Gastroesophageal sphincter (tissue), 3 donors: Measurements from ENCODE around the gene BCL2L13.

ENCODE experiments used
- CTCF ChIP-seq, 4 experiments: fragments of 200-600 bp in 2 of 4; fragments of 450-650 bp in 2 of 4; sonication (generic) in 1 of 4; IDR thresholded peaks; one replicate each; pipeline ENCODE4 v1.5.1; 2017 to 2019; ENCODE audit warnings: antibody characterized with exemption in 4 of 4, mild to moderate bottlenecking in 2 of 4, moderate library complexity in 2 of 4
- EP300 ChIP-seq: sonication (generic); formaldehyde crosslinking; IDR thresholded peaks from one replicate; pipeline ENCODE4 v1.6.1; 2017; ENCODE audit warnings: antibody characterized with exemption, mild to moderate bottlenecking
- POLR2A ChIP-seq, 2 donors: fragments of 450-650 bp; IDR thresholded peaks; one replicate each; pipeline ENCODE4 v1.6.1; 2017; ENCODE audit warnings: antibody characterized with exemption in 2 of 2, mild to moderate bottlenecking in 2 of 2, moderate library complexity in 1 of 2

GRCh38 chr22:17692841-17693240 lies 54.3 kb downstream of the BCL2L13 start:
- TF ChIP-seq CTCF (IDR thresholded peaks at IDR 0.05) (no peak), EP300 (no peak), POLR2A (IDR thresholded peaks at IDR 0.05) (no peak)
